ENCODE data around the gene SLC9A7. TPM values are rescaled to one million over a fixed set of nuclear protein-coding genes. Genes with fewer than 3 reads are reported as not detected.
"Not testable (repeated sequence)": the region's sequence is repeated elsewhere in the genome, so short reads cannot be mapped to it uniquely, and the experiment has no call there.

The SLC9A7 gene
- total and polyA plus RNA-seq, 3 experiments from 2014 or later, result 0.63 to 26.7 (median 25.7) TPM

GRCh38 chrX:46788902-46789301 is 30.0 kb upstream of the SLC9A7 start:
- no peaks in the 10 kb centered on the region for H3K9me3 ChIP-seq (ENCODE audit: low read length)
- no peaks in the 10 kb centered on the region for H3K36me3 ChIP-seq (ENCODE audit: insufficient read depth, low read length)
- POLR2A ChIA-PET, result no interaction called here
- H3K9me3 Mint-ChIP-seq, result no peaks in the 10 kb centered on the region
- DNase-seq, result no peak
- peaks cover 0 to 6% of the 10 kb centered on the region in 2 donors for H3K27me3 Mint-ChIP-seq
- peaks cover 3 to 13% (median 8%) of the 10 kb centered on the region in 3 donors for H3K4me1 Mint-ChIP-seq
- H3K27ac Mint-ChIP-seq, result no peak overlapping the region
- H3K36me3 Mint-ChIP-seq, result no peaks in the 10 kb centered on the region
- H3K4me3 Mint-ChIP-seq, result no peak overlapping the region
- H3K27ac ChIP-seq (ENCODE audit: low read depth, low read length), result no peak overlapping the region
- CTCF ChIA-PET, result no interaction called here
- H3K4me1 ChIP-seq (ENCODE audit: insufficient read depth, low read length), result no peaks in the 10 kb centered on the region
- no peak overlapping the region for H3K4me3 ChIP-seq (ENCODE audit: low read length)
- no peaks in the 10 kb centered on the region for H3K27me3 ChIP-seq (ENCODE audit: insufficient read depth, low read length, poor library complexity, severe bottlenecking)

- H3K4me1 Mint-ChIP-seq; H3K27me3 Mint-ChIP-seq; H3K4me3 ChIP-seq (ENCODE audit: low read length); H3K27ac ChIP-seq (ENCODE audit: low read depth, low read length); DNase-seq; H3K4me3 Mint-ChIP-seq; H3K9me3 Mint-ChIP-seq; H3K36me3 ChIP-seq (ENCODE audit: insufficient read depth, low read length); H3K27ac Mint-ChIP-seq; H3K27me3 ChIP-seq (ENCODE audit: insufficient read depth, low read length, poor library complexity, severe bottlenecking); H3K4me1 ChIP-seq (ENCODE audit: insufficient read depth, low read length); POLR2A ChIA-PET; H3K36me3 Mint-ChIP-seq; H3K9me3 ChIP-seq (ENCODE audit: low read length); CTCF ChIA-PET: not testable (repeated sequence)
Observed at GRCh38 chrX:46784437-46784836, 25.5 kb upstream of the SLC9A7 start.

- Mint-ChIP-seq H3K27ac (no peak overlapping the region), H3K4me1 (no peaks in the 10 kb centered on the region), H3K36me3 (no peaks in the 10 kb centered on the region), H3K27me3 (peaks cover 8 to 9% of the 10 kb centered on the region in 2 donors), H3K4me3 (no peak overlapping the region), H3K9me3 (no peaks in the 10 kb centered on the region)
- H3K9me3 ChIP-seq (ENCODE audit: low read length), result no peaks in the 10 kb centered on the region
- DNase-seq, result no peak
- no peaks in the 10 kb centered on the region for H3K27me3 ChIP-seq (ENCODE audit: insufficient read depth, low read length, poor library complexity, severe bottlenecking)
- CTCF ChIA-PET, result no interaction called here
- no peaks in the 10 kb centered on the region for H3K4me1 ChIP-seq (ENCODE audit: insufficient read depth, low read length)
- POLR2A ChIA-PET, result no interaction called here
- H3K27ac ChIP-seq (ENCODE audit: low read depth, low read length), result no peak overlapping the region
- no peak overlapping the region for H3K4me3 ChIP-seq (ENCODE audit: low read length)
- no peaks in the 10 kb centered on the region for H3K36me3 ChIP-seq (ENCODE audit: insufficient read depth, low read length)
Observed at GRCh38 chrX:46782034-46782433, 23.1 kb upstream of the SLC9A7 start.

GRCh38 chrX:46777971-46778810 is 19.3 kb upstream of the SLC9A7 start:
- H3K36me3 Mint-ChIP-seq, result no peaks in the 10 kb centered on the region
- CTCF ChIA-PET, result no interaction called here
- H3K27ac Mint-ChIP-seq, result no peak overlapping the region
- peaks cover 8 to 9% of the 10 kb centered on the region in 2 donors for H3K27me3 Mint-ChIP-seq
- no peak for DNase-seq
- no peaks in the 10 kb centered on the region for H3K36me3 ChIP-seq (ENCODE audit: insufficient read depth, low read length)
- H3K9me3 ChIP-seq (ENCODE audit: low read length), result no peaks in the 10 kb centered on the region
- H3K27me3 ChIP-seq (ENCODE audit: insufficient read depth, low read length, poor library complexity, severe bottlenecking), result no peaks in the 10 kb centered on the region
- H3K9me3 Mint-ChIP-seq, result no peaks in the 10 kb centered on the region
- no peak overlapping the region for H3K27ac ChIP-seq (ENCODE audit: low read depth, low read length)
- no peak overlapping the region for H3K4me3 ChIP-seq (ENCODE audit: low read length)
- H3K4me1 Mint-ChIP-seq, result no peaks in the 10 kb centered on the region
- POLR2A ChIA-PET, result no interaction called here
- H3K4me1 ChIP-seq (ENCODE audit: insufficient read depth, low read length), result no peaks in the 10 kb centered on the region
- H3K4me3 Mint-ChIP-seq, result no peak overlapping the region

- no peak for DNase-seq
- Histone ChIP-seq H3K4me3 (ENCODE audit: low read length) (no peak overlapping the region), H3K27me3 (ENCODE audit: insufficient read depth, low read length, poor library complexity, severe bottlenecking) (no peaks in the 10 kb centered on the region), H3K27ac (ENCODE audit: low read depth, low read length) (no peak overlapping the region), H3K36me3 (ENCODE audit: insufficient read depth, low read length) (no peaks in the 10 kb centered on the region), H3K9me3 (ENCODE audit: low read length) (no peaks in the 10 kb centered on the region), H3K4me1 (ENCODE audit: insufficient read depth, low read length) (no peaks in the 10 kb centered on the region)
- no peak overlapping the region for H3K4me3 Mint-ChIP-seq
- H3K4me1 Mint-ChIP-seq, result no peaks in the 10 kb centered on the region
- ChIA-PET POLR2A (no interaction called here), CTCF (no interaction called here)
- peaks cover 0 to 1% (median 0%) of the 10 kb centered on the region in 5 donors for H3K9me3 Mint-ChIP-seq
- H3K27ac Mint-ChIP-seq, result no peak overlapping the region
- H3K27me3 Mint-ChIP-seq, result peaks cover 0 to 5% of the 10 kb centered on the region in 2 donors
- H3K36me3 Mint-ChIP-seq, result no peaks in the 10 kb centered on the region
Observed at GRCh38 chrX:46770817-46771163, 11.9 kb upstream of the SLC9A7 start.

- Histone ChIP-seq H3K27ac (ENCODE audit: low read depth, low read length) (no peak overlapping the region), H3K4me1 (ENCODE audit: insufficient read depth, low read length) (no peaks in the 10 kb centered on the region), H3K9me3 (ENCODE audit: low read length) (no peaks in the 10 kb centered on the region), H3K27me3 (ENCODE audit: insufficient read depth, low read length, poor library complexity, severe bottlenecking) (no peaks in the 10 kb centered on the region), H3K36me3 (ENCODE audit: insufficient read depth, low read length) (no peaks in the 10 kb centered on the region), H3K4me3 (ENCODE audit: low read length) (no peak overlapping the region)
- ChIA-PET CTCF (no interaction called here), POLR2A (no interaction called here)
- no peak for DNase-seq
- Mint-ChIP-seq H3K27me3 (peaks cover 0 to 5% of the 10 kb centered on the region in 2 donors), H3K27ac (no peak overlapping the region), H3K36me3 (no peaks in the 10 kb centered on the region), H3K4me3 (no peak overlapping the region), H3K9me3 (peaks cover 0 to 1% (median 0%) of the 10 kb centered on the region in 5 donors), H3K4me1 (no peaks in the 10 kb centered on the region)
Observed at GRCh38 chrX:46770000-46770816, 11.3 kb upstream of the SLC9A7 start.

- H3K27me3 Mint-ChIP-seq, result peaks cover 15 to 18% of the 10 kb centered on the region in 2 donors
- CTCF ChIA-PET, result no interaction called here
Observed at GRCh38 chrX:46762963-46763362, 4.0 kb upstream of the SLC9A7 start.

GRCh38 chrX:46759645-46759974 is 692 bp upstream of the SLC9A7 start:
- H3K4me1 Mint-ChIP-seq, result peaks cover 11 to 23% (median 11%) of the 10 kb centered on the region in 3 donors
- H3K27ac ChIP-seq (ENCODE audit: low read depth, low read length), result no peak overlapping the region
- POLR2A ChIA-PET, result no interaction called here
- H3K27me3 ChIP-seq (ENCODE audit: insufficient read depth, low read length, poor library complexity, severe bottlenecking), result no peaks in the 10 kb centered on the region
- H3K4me3 ChIP-seq (ENCODE audit: low read length), result peak overlapping the region; percentile 17
- CTCF ChIA-PET, result interaction anchor here (0.8 to 1.1 kb wide), 2 partner anchors 33 to 218 kb away, joined by 3 read pairs; no protein-coding TSS in a partner anchor
- peak overlapping the region in 4 of 8 donors; percentile 8 to 50 (median 40) for H3K27ac Mint-ChIP-seq
- no peaks in the 10 kb centered on the region for H3K36me3 ChIP-seq (ENCODE audit: insufficient read depth, low read length)
- DNase-seq, result no peak
- H3K4me1 ChIP-seq (ENCODE audit: insufficient read depth, low read length), result peaks cover 4% of the 10 kb centered on the region
- peaks cover 0 to 13% (median 0%) of the 10 kb centered on the region in 5 donors for H3K9me3 Mint-ChIP-seq
- peaks cover 15 to 20% of the 10 kb centered on the region in 2 donors for H3K27me3 Mint-ChIP-seq
- H3K9me3 ChIP-seq (ENCODE audit: low read length), result no peaks in the 10 kb centered on the region
- H3K4me3 Mint-ChIP-seq, result peak overlapping the region; percentile 79 to 91 (median 84)
- peaks cover 0 to 3% (median 0%) of the 10 kb centered on the region in 3 donors for H3K36me3 Mint-ChIP-seq

More at GRCh38 chrX:46762963-46763362, 4.0 kb upstream of the SLC9A7 start:
- H3K27me3 ChIP-seq (ENCODE audit: insufficient read depth, low read length, poor library complexity, severe bottlenecking), result no peaks in the 10 kb centered on the region
- H3K9me3 ChIP-seq (ENCODE audit: low read length), result no peaks in the 10 kb centered on the region
- H3K27ac Mint-ChIP-seq, result no peak overlapping the region
- peaks cover 8 to 12% (median 9%) of the 10 kb centered on the region in 3 donors for H3K4me1 Mint-ChIP-seq
- no peak for DNase-seq
- H3K4me1 ChIP-seq (ENCODE audit: insufficient read depth, low read length), result peaks cover 4% of the 10 kb centered on the region
- H3K36me3 ChIP-seq (ENCODE audit: insufficient read depth, low read length), result no peaks in the 10 kb centered on the region
- POLR2A ChIA-PET, result no interaction called here
- no peak overlapping the region for H3K4me3 ChIP-seq (ENCODE audit: low read length)
- H3K4me3 Mint-ChIP-seq, result no peak overlapping the region
- peaks cover 0 to 3% (median 0%) of the 10 kb centered on the region in 3 donors for H3K36me3 Mint-ChIP-seq
- H3K9me3 Mint-ChIP-seq, result peaks cover 0 to 13% (median 0%) of the 10 kb centered on the region in 5 donors
- H3K27ac ChIP-seq (ENCODE audit: low read depth, low read length), result no peak overlapping the region

Measured in CD8-positive, alpha-beta memory T cell (primary cell).